ENCODE data around the gene R3HDM2.

The R3HDM2 gene

GRCh38 chr12:57229046-57229633 lies 201.7 kb downstream of the R3HDM2 start:
- peak; percentile 83 for DNase-seq
- in situ Hi-C loops (cut with MboI; ENCODE audit: low pct_unique_long_range_greater_than_20kb, low sequenced_read_pairs), result no loop called here

DNA sequence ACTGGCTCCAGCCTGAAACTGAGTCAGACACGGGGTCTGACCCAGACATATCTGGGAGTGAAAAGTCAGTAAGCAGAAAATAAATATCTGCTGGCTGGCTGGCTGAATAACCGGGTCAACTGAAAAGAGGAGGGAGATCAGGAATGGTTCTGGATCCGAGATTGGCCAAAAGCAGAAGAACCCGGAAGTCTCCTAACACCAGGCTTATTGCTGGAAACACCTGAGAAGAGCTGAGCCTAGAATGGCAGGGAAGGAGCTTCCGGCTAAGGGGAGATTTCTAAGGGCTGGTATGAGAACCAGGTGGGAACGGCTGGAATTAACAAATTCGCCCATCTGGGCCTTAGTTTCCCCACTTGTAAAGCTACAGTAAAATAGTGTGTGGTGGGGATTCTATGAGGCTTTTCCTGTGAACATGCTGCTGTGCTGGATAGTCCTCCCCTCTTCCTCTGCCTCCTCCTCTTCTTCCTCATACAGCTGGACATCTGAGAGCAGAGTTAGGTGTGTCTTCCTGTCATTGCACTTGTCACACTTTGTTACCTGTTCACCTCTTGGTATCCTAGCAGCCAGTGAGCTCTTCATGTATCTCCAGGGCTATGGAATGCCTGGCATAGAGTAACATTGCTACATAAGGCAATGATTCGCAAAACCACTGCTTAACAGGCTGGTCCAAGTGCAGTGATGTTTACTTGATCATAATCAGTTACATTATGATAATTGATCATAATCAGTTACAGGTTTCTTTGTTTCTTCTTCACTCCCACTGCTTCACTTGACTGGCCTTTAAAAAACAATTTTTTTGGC lies 203.3 kb downstream of the R3HDM2 start:
- in situ Hi-C loops (cut with MboI; ENCODE audit: low pct_unique_long_range_greater_than_20kb, low sequenced_read_pairs), result no loop called here
- no peak for DNase-seq

GRCh38 chr12:57226588-57227314 lies 204.1 kb downstream of the R3HDM2 start:
- DNase-seq, result no peak
- in situ Hi-C loops (cut with MboI; ENCODE audit: low pct_unique_long_range_greater_than_20kb, low sequenced_read_pairs), result no loop called here

DNA sequence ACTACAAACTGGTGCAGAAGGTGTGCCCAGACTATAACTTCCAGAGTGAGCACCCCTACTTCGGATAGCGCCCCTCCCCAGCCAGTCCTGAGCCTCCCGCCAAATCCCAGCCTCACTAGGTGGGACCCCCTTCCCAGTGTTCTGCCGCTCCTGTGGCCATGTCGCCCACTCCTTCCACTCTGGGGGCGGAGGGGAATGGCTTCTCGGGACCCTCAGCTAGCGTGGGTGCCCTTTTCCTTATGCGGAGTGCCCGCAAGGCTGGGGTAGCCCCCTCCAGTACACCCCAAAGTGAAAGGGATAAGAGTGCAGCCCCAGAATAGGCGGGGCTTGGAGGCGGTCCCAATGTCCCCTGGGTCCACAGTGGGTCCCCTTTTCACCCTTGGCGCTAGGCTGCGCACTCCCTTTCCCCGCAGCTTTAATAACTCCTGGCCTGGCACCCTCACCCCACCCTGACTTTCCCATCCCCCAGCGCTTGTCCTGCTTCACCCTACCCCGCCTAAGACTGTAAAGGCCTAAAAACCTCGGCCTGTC lies 205.1 kb downstream of the R3HDM2 start:
- in situ Hi-C loops (cut with MboI; ENCODE audit: low pct_unique_long_range_greater_than_20kb, low sequenced_read_pairs), result no loop called here
- no peak for DNase-seq

DNA sequence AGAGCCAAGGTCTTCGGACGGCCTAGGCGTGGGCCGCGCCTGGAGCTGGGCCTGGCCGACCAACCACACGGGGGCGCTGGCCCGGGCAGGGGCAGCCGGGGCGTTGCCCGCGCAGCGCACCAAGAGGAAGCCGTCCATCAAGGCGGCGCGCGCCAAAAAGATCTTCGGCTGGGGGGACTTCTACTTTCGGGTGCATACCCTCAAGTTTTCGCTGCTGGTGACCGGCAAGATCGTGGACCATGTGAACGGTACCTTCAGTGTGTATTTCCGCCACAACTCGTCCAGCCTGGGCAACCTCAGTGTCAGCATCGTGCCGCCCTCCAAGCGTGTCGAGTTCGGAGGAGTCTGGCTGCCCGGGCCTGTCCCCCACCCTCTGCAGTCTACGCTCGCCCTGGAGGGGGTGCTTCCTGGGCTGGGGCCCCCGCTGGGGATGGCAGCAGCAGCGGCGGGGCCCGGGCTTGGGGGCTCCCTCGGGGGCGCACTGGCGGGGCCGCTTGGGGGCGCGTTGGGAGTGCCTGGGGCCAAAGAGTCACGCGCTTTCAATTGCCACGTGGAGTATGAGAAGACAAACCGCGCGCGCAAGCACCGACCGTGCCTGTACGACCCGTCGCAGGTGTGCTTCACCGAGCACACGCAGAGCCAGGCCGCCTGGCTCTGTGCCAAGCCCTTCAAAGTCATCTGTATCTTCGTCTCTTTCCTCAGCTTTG lies 205.7 kb downstream of the R3HDM2 start:
- in situ Hi-C loops (cut with MboI; ENCODE audit: low pct_unique_long_range_greater_than_20kb, low sequenced_read_pairs), result no loop called here
- DNase-seq, result no peak

DNA sequence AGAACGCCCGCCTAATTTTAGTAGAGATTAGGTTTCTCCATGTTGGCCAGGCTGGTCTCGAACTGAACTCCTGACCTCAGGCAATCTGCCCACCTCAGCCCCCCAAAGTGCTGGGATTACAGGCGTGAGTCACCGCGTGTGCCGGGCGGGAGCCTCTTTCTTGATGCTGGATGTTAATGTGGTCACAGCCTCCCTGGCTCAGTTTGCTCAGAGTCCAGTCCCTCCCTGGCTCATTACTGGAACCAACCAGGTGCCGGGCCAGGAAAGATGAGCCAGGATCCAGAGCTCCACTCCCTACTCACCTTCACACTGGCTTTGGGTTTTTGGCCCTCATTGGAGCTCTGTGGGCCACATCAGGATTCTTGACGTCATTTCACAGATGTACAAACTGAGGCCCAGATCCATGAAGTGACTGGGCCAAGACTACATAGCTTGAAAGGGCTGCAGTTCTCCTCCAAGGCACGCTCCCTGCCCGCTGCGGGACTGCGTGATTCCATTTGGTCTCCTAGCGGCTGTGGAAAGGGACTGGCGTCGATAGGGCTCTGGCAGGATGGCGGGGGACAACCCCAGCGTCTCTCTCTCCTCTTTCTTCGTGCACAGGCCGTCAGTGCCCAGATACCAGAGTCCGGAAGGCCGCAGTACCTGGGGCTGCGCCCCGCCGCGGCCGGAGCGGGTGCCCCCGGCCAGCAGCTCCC lies 206.4 kb downstream of the R3HDM2 start:
- in situ Hi-C loops (cut with MboI; ENCODE audit: low pct_unique_long_range_greater_than_20kb, low sequenced_read_pairs), result no loop called here
- no peak for DNase-seq

GRCh38 chr12:57223191-57224165 lies 207.4 kb downstream of the R3HDM2 start:
- no peak for DNase-seq
- in situ Hi-C loops (cut with MboI; ENCODE audit: low pct_unique_long_range_greater_than_20kb, low sequenced_read_pairs), result no loop called here

- in situ Hi-C loops (cut with MboI; ENCODE audit: low pct_unique_long_range_greater_than_20kb, low sequenced_read_pairs), result no loop called here
- no peak for DNase-seq
These were observed 208.3 kb downstream of the R3HDM2 start for GRCh38 chr12:57222286-57223190.

GRCh38 chr12:57221169-57221917 lies 209.5 kb downstream of the R3HDM2 start:
- in situ Hi-C loops (cut with MboI; ENCODE audit: low pct_unique_long_range_greater_than_20kb, low sequenced_read_pairs), result no loop called here
- DNase-seq, result no peak

GRCh38 chr12:57220770-57221168 lies 210.1 kb downstream of the R3HDM2 start:
- in situ Hi-C loops (cut with MboI; ENCODE audit: low pct_unique_long_range_greater_than_20kb, low sequenced_read_pairs), result no loop called here
- no peak for DNase-seq

GRCh38 chr12:57219993-57220754 lies 210.7 kb downstream of the R3HDM2 start:
- no peak for DNase-seq

DNA sequence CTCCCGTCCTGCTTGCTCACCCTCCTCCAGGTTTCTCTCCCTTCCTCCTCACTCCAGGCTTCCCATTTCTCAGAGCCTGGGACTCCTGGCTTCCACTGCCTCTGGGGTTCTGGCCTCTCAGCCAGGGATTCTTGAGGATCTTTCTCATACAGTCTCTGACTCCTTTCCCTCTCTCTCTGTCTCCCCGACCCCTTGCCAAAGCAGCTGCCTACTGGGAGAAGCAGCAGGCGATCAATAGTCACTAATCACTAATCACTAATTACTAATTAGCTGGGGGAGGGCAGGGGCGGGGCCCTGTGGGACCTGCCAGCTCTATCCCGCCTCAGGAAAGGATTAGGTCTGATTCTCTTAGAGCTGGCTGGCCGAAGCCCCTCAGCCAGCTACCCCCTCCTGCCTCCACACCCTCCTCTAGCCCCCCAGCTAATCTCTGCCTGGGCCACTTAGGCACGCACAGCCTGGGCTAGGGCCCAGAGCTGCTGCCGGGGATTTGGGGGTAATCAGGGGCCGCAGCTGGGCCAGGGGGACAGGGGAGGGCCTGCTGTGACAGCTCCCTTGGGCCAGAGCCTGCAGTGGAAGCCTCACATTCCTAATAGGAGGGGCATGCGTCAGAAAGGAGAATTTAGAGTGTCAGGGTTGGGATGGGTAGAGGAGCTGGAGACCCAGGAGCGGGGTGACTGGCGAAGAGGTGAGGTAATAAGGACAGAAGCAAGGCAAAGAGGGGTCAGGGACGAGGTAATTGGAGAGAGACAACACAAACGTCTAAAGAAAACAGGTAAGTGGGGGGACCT lies 211.4 kb downstream of the R3HDM2 start:
- in situ Hi-C loops (cut with MboI; ENCODE audit: low pct_unique_long_range_greater_than_20kb, low sequenced_read_pairs), result no loop called here
- no peak for DNase-seq

More at GRCh38 chr12:57219993-57220754, 210.7 kb downstream of the R3HDM2 start:
- in situ Hi-C loops (cut with MboI; ENCODE audit: low pct_unique_long_range_greater_than_20kb, low sequenced_read_pairs), result no loop called here

- in situ Hi-C loops (cut with MboI; ENCODE audit: low pct_unique_long_range_greater_than_20kb, low sequenced_read_pairs), result no loop called here
- no peak for DNase-seq
These were observed 212.6 kb downstream of the R3HDM2 start for GRCh38 chr12:57218030-57218853.
